Pons (tissue), 1 donor: Measurements from ENCODE around the gene ARVCF.

ENCODE experiments used
- DNase-seq: peaks from one replicate; pipeline ENCODE4 v3.0.0-alpha.2; 2016; ENCODE audit warnings: low spot score

ARVCF gene

DNA sequence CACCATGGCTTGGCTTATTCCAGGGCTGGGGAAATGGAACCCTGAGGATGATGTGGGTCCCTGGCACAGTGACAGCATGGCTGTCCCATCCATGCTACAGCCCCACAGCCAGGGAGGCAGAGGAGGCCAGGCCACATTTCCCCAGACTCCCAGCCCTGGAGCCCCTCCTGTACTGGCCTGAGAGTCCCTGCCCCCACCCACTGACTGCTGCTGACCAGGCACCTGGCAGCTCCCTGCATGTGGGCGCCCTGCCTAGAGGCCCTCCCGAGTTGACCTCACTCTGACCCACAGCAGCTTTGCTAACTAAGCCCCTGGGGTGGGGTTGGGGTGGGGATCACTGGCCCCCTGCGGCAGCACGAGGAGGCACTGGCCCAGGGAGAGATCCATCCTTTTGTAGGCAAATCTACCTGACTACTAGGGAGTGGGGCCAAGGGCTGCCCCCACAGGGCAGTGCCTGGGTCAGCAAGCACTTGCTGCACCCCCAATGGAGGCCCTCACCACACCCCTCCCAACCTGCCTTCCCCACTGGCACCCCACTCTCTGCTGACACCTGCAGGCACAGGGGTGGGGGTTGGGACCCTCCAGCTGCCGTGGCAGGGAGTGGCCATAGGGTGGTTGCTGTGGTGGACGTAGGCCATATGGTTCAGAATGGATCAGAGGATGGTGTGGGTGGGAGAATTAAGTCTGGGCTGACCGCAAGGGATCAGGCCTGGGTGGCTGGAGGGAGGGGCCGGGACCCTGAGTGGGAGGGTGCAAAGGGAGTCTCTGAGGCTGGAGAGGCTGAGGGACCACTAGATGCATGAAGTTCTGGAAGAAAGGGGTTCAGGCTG is 17.4 kb downstream of the ARVCF start:
- no peak for DNase-seq

DNA sequence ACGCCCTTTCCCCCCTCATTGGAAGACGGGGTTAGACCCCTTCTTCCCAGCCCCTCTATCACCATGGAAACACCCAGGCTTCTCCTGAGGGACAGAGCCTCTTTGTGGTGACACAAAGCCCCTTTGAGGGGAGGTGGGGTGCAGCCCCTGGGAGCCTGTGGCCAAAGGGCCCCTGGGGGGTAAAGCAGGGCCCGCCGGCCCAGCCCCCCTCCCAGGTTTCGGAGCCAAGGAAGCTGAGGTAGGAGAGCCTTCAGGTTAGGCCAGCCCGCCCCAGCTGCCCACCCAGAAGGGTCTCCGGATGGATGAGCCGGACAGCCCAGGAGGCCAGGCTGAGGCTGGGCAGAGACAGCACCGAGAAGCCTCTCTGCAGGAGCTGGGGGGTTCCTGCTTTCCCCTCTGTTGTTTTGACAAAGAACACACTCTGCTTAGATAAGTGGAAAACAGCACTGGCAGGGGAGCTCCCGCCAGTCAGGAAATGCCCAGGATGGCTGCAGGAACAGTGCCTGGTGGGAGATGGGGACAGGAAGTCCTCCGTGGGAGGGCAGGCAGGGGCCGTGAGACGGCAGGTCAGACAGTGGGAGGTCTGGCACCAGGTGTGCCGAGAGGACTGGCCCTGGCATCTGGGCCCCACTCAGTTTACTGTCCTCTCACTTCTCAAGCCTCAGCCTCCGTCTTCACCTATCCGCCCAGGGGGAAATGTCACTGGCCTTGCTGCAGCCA is 18.2 kb downstream of the ARVCF start:
- DNase-seq, result no peak

DNA sequence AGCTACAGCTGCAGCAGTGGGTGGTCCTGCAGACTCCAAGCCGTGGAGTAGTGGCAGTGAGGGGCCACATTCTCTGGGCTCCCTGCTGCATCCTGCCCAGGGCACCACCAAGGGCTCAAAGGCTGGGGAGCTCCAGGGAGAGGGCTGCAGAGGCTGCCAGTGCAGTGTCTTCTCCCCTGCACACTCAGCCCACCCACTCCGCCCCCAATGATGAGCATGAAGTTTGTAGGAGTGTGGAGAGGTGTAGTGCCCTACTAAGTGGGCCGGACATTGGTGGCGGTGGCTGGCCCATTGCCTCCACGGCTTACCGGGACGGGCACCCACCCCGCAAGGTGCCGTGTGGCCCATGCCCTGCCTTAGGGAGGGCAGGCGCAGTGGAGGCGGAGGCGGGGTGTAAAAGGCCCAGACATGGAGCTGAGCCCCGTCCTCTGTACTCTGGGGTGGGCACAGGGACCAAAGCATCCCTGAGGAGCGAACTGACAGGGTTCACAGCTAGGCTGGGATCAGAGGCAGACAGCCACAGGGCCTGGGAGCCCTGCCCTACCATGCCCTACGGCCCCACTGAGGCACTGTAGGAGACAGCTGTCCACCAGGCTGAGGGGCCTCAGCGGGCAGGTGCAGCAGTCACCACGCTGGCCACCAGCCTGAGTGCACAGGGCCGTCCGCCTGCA is 18.9 kb downstream of the ARVCF start:
- no peak for DNase-seq

- DNase-seq, result no peak
Measured at GRCh38 chr22:19996694-19997384, 19.8 kb downstream of the ARVCF start.

DNA sequence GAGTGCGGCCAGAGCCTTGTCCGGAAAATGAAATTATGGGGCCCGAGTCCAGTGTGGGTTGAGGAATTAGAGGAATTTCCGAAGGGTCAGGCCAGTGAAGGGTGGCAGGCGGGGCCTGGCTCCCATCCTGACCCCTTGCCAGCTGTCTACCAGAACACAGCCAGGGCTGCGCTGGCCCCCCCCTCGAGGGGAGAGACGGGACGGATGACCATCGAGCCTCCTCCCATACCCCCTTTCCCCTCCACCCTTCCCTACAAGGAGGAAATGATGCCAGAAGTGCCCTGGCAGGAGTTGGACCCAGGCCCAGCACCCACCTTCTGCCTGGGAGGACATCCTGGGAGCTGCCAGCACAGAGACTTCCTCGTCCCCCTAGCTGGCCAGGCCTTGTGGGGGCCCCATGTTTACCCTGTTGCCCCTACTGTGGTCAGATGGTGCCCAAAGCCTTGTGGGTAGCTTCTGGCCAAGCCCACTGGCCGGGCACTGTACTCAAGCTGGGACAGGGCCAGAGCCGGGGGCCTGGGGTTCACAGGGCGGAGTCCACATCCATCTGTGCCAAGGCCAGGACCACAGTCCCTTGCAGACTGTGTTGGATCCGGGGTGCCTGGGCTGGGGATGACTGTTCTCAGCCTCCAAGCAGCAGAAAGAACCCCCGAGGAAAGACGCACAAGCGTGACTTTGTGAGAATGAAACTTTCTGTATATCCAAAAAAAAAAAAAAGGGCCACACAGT is 20.8 kb downstream of the ARVCF start:
- DNase-seq, result no peak

GRCh38 chr22:19994851-19995610 is 21.6 kb downstream of the ARVCF start:
- no peak for DNase-seq

DNA sequence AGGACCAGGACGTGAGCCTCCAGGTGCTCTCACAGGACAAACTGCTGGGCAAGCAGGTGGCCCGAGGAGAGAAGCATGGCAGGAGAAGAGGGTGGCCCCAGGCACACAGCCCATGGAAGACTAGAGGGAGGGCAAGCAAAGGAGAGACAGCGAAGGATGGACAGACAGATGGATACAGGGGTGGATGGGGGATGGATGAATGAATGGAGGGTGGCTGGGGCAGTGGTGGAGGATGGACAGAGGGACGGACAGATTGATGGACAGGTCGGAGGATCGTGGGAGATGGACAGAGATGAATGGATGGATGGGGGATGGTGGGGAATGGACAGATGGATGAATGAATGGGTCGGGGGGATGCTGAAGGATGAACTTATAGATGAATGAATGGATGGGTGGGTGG is 22.7 kb downstream of the ARVCF start:
- DNase-seq, result no peak

GRCh38 chr22:19992921-19993355 is 23.7 kb downstream of the ARVCF start:
- no peak for DNase-seq

- DNase-seq, result no peak
Measured at GRCh38 chr22:19992481-19992911, 24.1 kb downstream of the ARVCF start.

GRCh38 chr22:19991645-19992451 is 24.8 kb downstream of the ARVCF start:
- DNase-seq, result no peak

GRCh38 chr22:19991395-19991644 is 25.3 kb downstream of the ARVCF start:
- DNase-seq, result no peak

DNA sequence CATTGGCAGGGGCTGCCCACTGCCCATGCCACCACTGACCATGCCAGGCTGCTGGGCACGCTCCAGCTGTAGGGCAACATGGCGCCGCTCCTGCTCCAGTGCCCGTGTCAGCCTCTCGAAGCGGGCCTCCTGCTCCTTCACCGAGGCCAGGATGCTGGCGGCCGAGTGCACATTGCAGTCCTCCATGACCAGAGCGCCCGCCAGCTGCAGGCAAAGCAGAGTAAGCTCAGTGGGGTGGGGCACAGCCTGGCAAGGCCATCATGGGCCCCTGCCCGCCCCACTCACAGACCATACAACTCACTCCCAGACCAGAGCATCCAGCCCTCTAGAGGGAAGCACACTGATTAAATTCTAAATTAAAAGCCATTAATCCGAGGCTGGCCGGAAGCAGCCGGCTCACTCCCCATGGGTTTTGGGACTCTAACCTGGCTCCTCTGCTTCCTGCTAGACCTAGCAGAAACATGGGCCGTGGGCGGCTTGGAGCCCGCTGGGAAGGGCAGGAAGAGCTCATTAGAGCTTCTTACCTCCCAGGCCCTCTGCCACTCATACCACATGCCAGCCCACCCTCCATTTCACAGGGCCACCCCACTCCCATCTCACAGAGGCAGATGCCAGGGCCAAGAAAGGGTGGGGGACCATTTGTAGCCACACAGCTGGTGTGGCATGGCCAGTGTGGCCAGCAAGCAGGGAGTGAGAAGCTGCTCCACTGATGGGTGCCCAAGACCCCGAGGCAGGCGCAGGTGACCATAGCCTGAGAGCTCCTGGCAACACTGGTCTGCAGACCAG is 25.8 kb downstream of the ARVCF start:
- DNase-seq, result no peak

GRCh38 chr22:19990188-19990587 is 26.4 kb downstream of the ARVCF start:
- DNase-seq, result no peak

GRCh38 chr22:19989725-19990067 is 26.9 kb downstream of the ARVCF start:
- no peak for DNase-seq

- no peak for DNase-seq
Measured at GRCh38 chr22:19988965-19989724, 27.5 kb downstream of the ARVCF start.

- no peak for DNase-seq
Measured at GRCh38 chr22:19988331-19988808, 28.3 kb downstream of the ARVCF start.

- DNase-seq, result no peak
Measured at GRCh38 chr22:19987394-19988306, 29.0 kb downstream of the ARVCF start.
